GM12874 (cell line): ENCODE data around the gene CDH23.

Source experiments
- CTCF ChIP-seq: IDR thresholded peaks from 2 replicates; pipeline ENCODE4 v1.5.1; 2011; ENCODE audit warnings: low read depth, mild to moderate bottlenecking, control low read depth, low read length, moderate library complexity; ENCODE audit not compliant: insufficient read depth

Gene CDH23

GRCh38 chr10:71777213-71777985, 380.7 kb downstream of the CDH23 start:
- no peak for TF ChIP-seq CTCF

DNA sequence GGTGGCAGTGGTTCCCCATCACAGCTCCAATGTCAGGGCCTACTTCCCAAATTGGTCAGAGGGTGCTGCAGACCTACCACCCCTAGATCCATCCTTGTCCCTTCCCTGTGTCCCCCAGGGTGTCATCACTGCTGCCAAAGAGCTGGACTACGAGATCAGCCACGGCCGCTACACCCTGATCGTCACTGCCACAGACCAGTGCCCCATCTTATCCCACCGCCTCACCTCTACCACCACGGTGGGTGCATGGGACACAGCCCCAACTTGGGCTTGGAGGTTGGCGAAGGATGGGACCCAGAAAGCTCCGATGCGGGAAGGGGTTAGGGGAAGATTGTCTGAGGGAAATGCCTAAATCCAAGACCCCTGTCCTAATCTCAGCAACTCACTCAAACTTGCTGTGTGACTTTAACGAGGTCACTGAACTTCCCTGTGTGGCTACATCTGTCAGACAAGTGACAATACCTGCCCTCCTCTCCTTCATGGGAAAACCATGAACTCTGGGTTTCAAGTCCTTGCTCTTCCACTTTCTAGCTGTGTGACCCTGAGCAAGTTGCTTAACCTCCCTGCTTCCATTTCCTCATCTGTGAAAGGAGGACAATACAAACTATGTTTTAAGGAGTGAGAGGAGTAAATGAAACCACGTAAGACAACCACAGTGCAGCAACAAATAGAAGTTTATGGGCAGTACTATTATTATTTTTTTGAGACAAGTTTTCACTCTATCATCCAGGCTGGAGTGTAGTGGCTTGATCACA, 381.5 kb downstream of the CDH23 start:
- no peak for TF ChIP-seq CTCF

- no peak for TF ChIP-seq CTCF
Measured at GRCh38 chr10:71779641-71780040, 382.9 kb downstream of the CDH23 start.

GRCh38 chr10:71780156-71780555, 383.4 kb downstream of the CDH23 start:
- no peak for TF ChIP-seq CTCF

DNA sequence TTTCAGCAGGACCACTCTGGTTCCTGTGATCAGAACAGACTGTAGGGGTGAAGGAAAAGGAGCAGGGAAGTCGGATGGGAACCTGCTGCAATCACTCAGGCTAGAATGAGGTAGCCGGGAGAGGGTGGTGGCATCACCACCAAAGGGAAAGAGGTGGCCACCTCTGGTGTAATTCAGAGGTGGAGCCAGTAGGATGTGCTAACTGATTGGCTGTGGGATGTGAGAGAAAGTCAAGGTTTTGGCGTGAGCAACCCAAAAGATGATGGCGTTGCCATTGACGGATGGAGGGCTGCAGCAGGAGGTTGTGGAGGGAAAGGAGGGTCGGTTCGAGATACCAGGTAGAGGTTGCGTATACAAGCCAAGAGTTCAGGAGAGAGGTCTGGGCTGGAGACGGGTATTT, 384.0 kb downstream of the CDH23 start:
- TF ChIP-seq CTCF: no peak

- TF ChIP-seq CTCF: no peak
Measured at GRCh38 chr10:71782221-71782916, 385.6 kb downstream of the CDH23 start.

DNA sequence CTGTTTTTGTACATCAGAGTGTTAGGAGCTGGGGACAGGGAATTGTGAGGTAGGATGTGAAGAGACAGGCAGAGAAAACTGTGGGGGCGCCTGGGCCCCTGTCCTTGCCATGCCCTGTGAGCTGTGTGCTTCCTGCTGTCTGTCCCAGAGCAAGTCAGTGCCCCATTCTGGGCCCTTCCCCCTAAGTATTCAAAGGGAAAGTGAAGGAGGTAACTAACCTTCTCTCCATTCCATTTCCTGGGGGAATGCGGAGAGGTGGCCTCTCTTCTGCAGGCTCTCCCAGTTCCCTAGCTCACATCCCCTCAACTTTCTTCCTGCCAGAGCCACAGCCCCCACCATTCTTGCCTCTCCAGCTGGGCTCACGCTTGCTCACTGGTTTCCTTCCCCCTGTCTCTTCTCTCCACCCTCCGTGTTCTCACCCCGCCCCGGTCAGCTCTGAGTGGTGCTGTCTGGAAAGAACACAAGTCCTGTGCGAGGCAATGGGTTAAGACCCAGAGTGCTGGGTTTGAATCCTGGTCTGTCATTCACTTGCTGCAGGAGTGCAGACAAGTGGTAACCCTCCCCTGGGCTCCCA, 386.3 kb downstream of the CDH23 start:
- TF ChIP-seq CTCF: no peak
